GM12874 (cell line): ENCODE measurements around the gene SARDH.

Experiments used
- CTCF ChIP-seq: IDR thresholded peaks from 2 replicates; pipeline ENCODE4 v1.5.1; 2011; ENCODE audit warnings: low read depth, mild to moderate bottlenecking, control low read depth, low read length, moderate library complexity; ENCODE audit not compliant: insufficient read depth

Gene SARDH

GRCh38 chr9:133669182-133669801 lies 68.9 kb downstream of the SARDH start:
- no peak for TF ChIP-seq CTCF

- no peak for TF ChIP-seq CTCF
Measured at GRCh38 chr9:133667759-133668450, 70.2 kb downstream of the SARDH start.

- no peak for TF ChIP-seq CTCF
Measured at GRCh38 chr9:133666845-133667244, 71.3 kb downstream of the SARDH start.

GRCh38 chr9:133666387-133666786 lies 71.8 kb downstream of the SARDH start:
- TF ChIP-seq CTCF = no peak

GRCh38 chr9:133665535-133665934 lies 72.6 kb downstream of the SARDH start:
- no peak for TF ChIP-seq CTCF

GRCh38 chr9:133665096-133665495 lies 73.1 kb downstream of the SARDH start:
- TF ChIP-seq CTCF = no peak

- no peak for TF ChIP-seq CTCF
Measured at GRCh38 chr9:133664173-133665050, 73.7 kb downstream of the SARDH start.
